Spleen (tissue), 11 donors: ENCODE data around the gene ARHGAP6. TPM values are rescaled to one million over a fixed set of nuclear protein-coding genes. Genes with fewer than 3 reads are reported as not detected.

Experiments used
- DNase-seq: peaks from one replicate; pipeline ENCODE4 v3.0.0-alpha.2; 2020
- H3K27ac ChIP-seq, 8 donors: fragments of 200-600 bp; sonication (generic) in 7 of 8; 1 replicate in 4 of 8; 2 replicates in 4 of 8; pipeline versions ENCODE4 v1.5.0 to v1.8.0; 2016 to 2021; ENCODE audit warnings: inconsistent platforms in 4 of 8, mild to moderate bottlenecking in 4 of 8, moderate library complexity in 1 of 8
- H3K27me3 ChIP-seq, 7 donors: fragments of 200-600 bp; sonication (generic) in 6 of 7; replicated peaks in 1 of 7; 1 replicate in 4 of 7; 2 replicates in 3 of 7; pipeline versions ENCODE4 v1.5.0 to v1.8.0; 2016 to 2021; ENCODE audit warnings: inconsistent platforms in 3 of 7, mild to moderate bottlenecking in 1 of 7
- H3K36me3 ChIP-seq, 6 donors: fragments of 200-600 bp; sonication (generic) in 5 of 6; 1 replicate in 4 of 6; 2 replicates in 2 of 6; pipeline versions ENCODE4 v1.5.0 to v1.8.0; 2016 to 2021; ENCODE audit warnings: inconsistent platforms in 2 of 6
- H3K4me1 ChIP-seq, 6 donors: fragments of 200-600 bp; sonication (generic) in 5 of 6; 1 replicate in 3 of 6; 2 replicates in 3 of 6; pipeline versions ENCODE4 v1.5.0 to v1.8.0; 2016 to 2021; ENCODE audit warnings: inconsistent platforms in 3 of 6
- H3K4me3 ChIP-seq, 8 donors: fragments of 200-600 bp; sonication (generic) in 7 of 8; 1 replicate in 4 of 8; 2 replicates in 4 of 8; pipeline versions ENCODE4 v1.5.0 to v1.8.0; 2016 to 2021; ENCODE audit warnings: inconsistent platforms in 4 of 8, mild to moderate bottlenecking in 4 of 8, moderate library complexity in 2 of 8
- H3K9me3 ChIP-seq, 8 donors: fragments of 200-600 bp; sonication (generic) in 7 of 8; 1 replicate in 4 of 8; 2 replicates in 4 of 8; pipeline versions ENCODE4 v1.5.0 to v1.8.0; 2016 to 2021; ENCODE audit warnings: inconsistent platforms in 4 of 8
- POLR2A ChIP-seq, 3 donors: fragments of 450-650 bp; IDR thresholded peaks; one replicate each; pipeline ENCODE4 v1.5.1; 2017; ENCODE audit warnings: antibody characterized with exemption in 3 of 3, mild to moderate bottlenecking in 1 of 3
- POLR2AphosphoS5 ChIP-seq, 3 donors: sonication (generic); formaldehyde crosslinking; IDR thresholded peaks; one replicate each; pipeline ENCODE4 v1.5.1; 2017; ENCODE audit warnings: antibody characterized with exemption in 3 of 3
- WGBS, 5 donors: extraction: QIAGEN DNeasy Blood & Tissue Kit in 3 of 5; methylation state at CpG; one replicate each; pipeline versions ENCODE4 v1.1.5 to v1.1.7; 2013 to 2018; 5-methylcytosine and 5-hydroxymethylcytosine counted together
- intact Hi-C: fragments of 100-400 bp; cut with DNase I; formaldehyde crosslinking; loops from one replicate; pipeline ENCODE4 v1.15.0; 2023; ENCODE audit warnings: low total_unique reads
- polyA plus RNA-seq, 3 donors: library from polyadenylated mRNA; stranded (reverse); fragments of 200-250 nt; gene quantifications; one replicate each; pipeline ENCODE4 v1.2.1, GENCODE V29; 2013
- total RNA-seq, 7 donors: library from RNA; depleted of rRNA in 3 of 7; stranded (reverse); fragments of >200 nt in 3 of 7; fragmentation: NEBNext Ultra II Directional in 4 of 7; extraction: Animal tissue kit (Norgen Biotek cat#: 25700) in 4 of 7; gene quantifications; one replicate each; pipeline versions ENCODE4 v1.1.0 to v1.2.1, GENCODE V29; 2016 to 2021
- TF ChIP-seq, protein P1 (sequence below), 11 experiments: fragments of 200-600 bp in 7 of 11; fragments of 450-650 bp in 4 of 11; sonication (generic) in 4 of 11; IDR thresholded peaks in 8 of 11; conservative IDR thresholded peaks in 3 of 11; 1 replicate in 7 of 11; 2 replicates in 4 of 11; pipeline versions ENCODE4 v1.4.0 to v1.8.0; 2016 to 2021; ENCODE audit warnings: antibody characterized with exemption in 11 of 11, inconsistent platforms in 4 of 11, mild to moderate bottlenecking in 1 of 11
- donor health status: healthy with polysubstance abuse.
- donor health status: DM: no; HTN: no; CAD: no; lungs with moderate emphysema.
- donor health status: DM: no; HTN: no; CAD: no.
- donor health status: Bipolar disorder and iron deficiency.
- donor health status: healthy.
- donor health status: DM: no; HTN: no; CAD: no.
- donor health status: DM: yes; HTN: yes; CAD: no.

Gene ARHGAP6
- total and polyA plus RNA-seq, 10 donors, result 2.0 to 20.8 (median 12.7) TPM

DNA sequence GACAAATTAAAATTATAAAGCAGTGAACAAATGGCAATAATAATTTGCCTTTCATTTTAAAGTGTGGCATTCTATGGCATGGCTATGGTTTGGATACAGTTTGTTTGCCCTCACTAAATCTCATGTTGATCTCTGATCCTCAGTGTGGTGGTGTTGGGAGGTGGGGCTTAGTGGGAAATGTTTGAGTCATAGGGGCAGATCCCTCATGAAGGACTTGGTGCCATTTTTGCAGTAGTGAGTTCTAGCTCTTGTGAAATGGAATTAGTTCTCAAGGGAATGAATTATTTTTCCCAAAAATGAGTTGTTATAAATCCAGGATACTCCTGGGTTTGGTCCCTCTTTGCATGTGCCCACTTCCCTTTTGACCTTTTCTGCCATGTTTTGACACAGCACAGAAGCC, 191.1 kb downstream of the ARHGAP6 start:
- no peak for TF ChIP-seq POLR2AphosphoS5 (IDR thresholded peaks at IDR 0.05)
- TF ChIP-seq, protein P1, sequence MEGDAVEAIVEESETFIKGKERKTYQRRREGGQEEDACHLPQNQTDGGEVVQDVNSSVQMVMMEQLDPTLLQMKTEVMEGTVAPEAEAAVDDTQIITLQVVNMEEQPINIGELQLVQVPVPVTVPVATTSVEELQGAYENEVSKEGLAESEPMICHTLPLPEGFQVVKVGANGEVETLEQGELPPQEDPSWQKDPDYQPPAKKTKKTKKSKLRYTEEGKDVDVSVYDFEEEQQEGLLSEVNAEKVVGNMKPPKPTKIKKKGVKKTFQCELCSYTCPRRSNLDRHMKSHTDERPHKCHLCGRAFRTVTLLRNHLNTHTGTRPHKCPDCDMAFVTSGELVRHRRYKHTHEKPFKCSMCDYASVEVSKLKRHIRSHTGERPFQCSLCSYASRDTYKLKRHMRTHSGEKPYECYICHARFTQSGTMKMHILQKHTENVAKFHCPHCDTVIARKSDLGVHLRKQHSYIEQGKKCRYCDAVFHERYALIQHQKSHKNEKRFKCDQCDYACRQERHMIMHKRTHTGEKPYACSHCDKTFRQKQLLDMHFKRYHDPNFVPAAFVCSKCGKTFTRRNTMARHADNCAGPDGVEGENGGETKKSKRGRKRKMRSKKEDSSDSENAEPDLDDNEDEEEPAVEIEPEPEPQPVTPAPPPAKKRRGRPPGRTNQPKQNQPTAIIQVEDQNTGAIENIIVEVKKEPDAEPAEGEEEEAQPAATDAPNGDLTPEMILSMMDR (IDR thresholded peaks at IDR 0.05 in 8 of 11, conservative IDR thresholded peaks at IDR 0.05 in 3 of 11), result no peak
- TF ChIP-seq POLR2A (IDR thresholded peaks at IDR 0.05), result no peak
- H3K9me3 ChIP-seq, result no peaks in the 10 kb centered on the region
- intact Hi-C loops, result no loop called here
- H3K27ac ChIP-seq, result no peak overlapping the region
- H3K27me3 ChIP-seq, result peaks cover 0 to 8% (median 0%) of the 10 kb centered on the region in 7 donors
- H3K4me3 ChIP-seq, result no peak overlapping the region
- DNase-seq, result no peak
- H3K36me3 ChIP-seq, result no peaks in the 10 kb centered on the region
- no peaks in the 10 kb centered on the region for H3K4me1 ChIP-seq

DNA sequence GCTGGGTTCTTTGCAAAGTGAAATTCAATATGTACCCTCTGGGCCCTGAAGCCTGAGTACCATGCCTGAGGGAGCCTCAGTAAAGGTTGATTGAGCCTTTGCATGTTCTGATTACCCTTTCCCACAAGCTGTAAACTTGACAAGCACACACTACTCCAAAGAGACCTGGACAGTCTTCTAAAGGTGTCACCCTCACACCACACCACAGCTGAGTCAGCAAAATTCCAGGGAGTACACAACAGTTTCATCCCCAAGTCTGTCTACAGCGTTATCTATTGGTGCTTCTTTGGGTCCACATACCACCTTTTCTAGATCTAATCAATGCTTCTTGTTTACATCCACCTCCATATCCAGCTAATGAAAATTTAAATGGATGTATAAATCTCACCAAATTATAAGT, 191.7 kb downstream of the ARHGAP6 start:
- intact Hi-C loops, result no loop called here
- 59 to 95% (median 75%) methylated on average over 1 of the region's 1 CpG for WGBS, 5 donors
- Histone ChIP-seq H3K36me3 (no peaks in the 10 kb centered on the region), H3K9me3 (no peaks in the 10 kb centered on the region), H3K4me1 (no peaks in the 10 kb centered on the region), H3K27ac (no peak overlapping the region), H3K27me3 (peaks cover 0 to 3% (median 0%) of the 10 kb centered on the region in 7 donors), H3K4me3 (no peak overlapping the region)
- DNase-seq, result no peak
- TF ChIP-seq, protein P1 (IDR thresholded peaks at IDR 0.05 in 8 of 11, conservative IDR thresholded peaks at IDR 0.05 in 3 of 11), result no peak
- no peak for TF ChIP-seq POLR2AphosphoS5 (IDR thresholded peaks at IDR 0.05)
- no peak for TF ChIP-seq POLR2A (IDR thresholded peaks at IDR 0.05)

DNA sequence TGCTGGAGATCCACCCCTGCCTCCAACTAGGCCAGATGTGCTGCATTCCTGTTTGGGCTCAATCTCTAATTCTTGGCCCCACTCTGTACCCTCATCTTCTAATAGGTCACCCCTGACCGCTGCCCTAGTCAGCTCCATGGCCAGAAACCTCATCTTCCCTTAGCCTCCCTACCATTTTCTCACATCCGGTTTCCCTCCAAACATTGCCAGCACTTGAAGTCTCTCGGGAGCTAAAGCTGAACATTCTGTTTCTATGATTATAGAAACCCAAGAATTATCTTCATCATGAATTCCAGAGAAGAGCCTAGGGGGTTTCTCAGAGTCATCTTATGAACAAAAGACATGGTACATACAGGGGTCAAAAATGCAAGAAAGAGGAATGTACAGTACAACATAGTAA, 192.8 kb downstream of the ARHGAP6 start:
- Histone ChIP-seq H3K4me3 (no peak overlapping the region), H3K9me3 (no peaks in the 10 kb centered on the region), H3K36me3 (no peaks in the 10 kb centered on the region), H3K27ac (no peak overlapping the region), H3K27me3 (no peaks in the 10 kb centered on the region), H3K4me1 (no peaks in the 10 kb centered on the region)
- WGBS, 5 donors, result 66 to 89% (median 81%) methylated on average over 3 of the region's 3 CpGs
- DNase-seq, result no peak
- intact Hi-C loops, result no loop called here
- TF ChIP-seq POLR2AphosphoS5 (IDR thresholded peaks at IDR 0.05), result no peak
- TF ChIP-seq, protein P1 (IDR thresholded peaks at IDR 0.05 in 8 of 11, conservative IDR thresholded peaks at IDR 0.05 in 3 of 11), result no peak
- TF ChIP-seq POLR2A (IDR thresholded peaks at IDR 0.05), result no peak

DNA sequence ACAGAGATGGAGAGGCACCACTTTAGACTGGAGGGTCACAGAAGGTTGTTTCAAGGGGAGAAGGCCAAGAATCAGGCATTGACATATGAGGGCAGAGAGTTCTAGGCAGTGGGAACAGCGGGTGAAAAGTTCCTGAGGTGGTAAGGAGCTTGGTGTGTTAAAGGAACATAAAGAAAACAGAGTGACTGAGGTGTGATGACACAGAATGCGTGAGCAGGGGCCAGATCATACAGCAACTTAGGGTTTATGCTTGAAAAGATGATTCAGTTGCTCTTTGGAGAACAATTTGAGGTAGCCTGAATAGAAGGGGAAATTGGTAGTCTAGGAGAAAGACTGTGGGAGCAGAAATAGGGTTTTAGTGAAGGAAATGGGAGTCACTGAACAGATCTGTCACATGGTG, 193.3 kb downstream of the ARHGAP6 start:
- Histone ChIP-seq H3K4me3 (no peak overlapping the region), H3K9me3 (no peaks in the 10 kb centered on the region), H3K36me3 (no peaks in the 10 kb centered on the region), H3K27ac (no peak overlapping the region), H3K27me3 (no peaks in the 10 kb centered on the region), H3K4me1 (no peaks in the 10 kb centered on the region)
- TF ChIP-seq POLR2AphosphoS5 (IDR thresholded peaks at IDR 0.05) (no peak), POLR2A (IDR thresholded peaks at IDR 0.05) (no peak)
- TF ChIP-seq, protein P1 (IDR thresholded peaks at IDR 0.05 in 8 of 11, conservative IDR thresholded peaks at IDR 0.05 in 3 of 11), result no peak
- WGBS, 5 donors, result 56 to 85% (median 82%) methylated on average over 2 of the region's 2 CpGs
- no peak for DNase-seq
- intact Hi-C loops, result no loop called here
